NCI-H2227 (cell line): ENCODE results near the gene MASP1.
"Not testable (repeated sequence)": the region's sequence is repeated elsewhere in the genome, so short reads cannot be mapped to it uniquely, and the experiment has no call there.

ENCODE experiments used
- DNase-seq: peaks from one replicate; lab custom pipeline; 2025; ENCODE audit not compliant: unreplicated experiment; lab: John Stamatoyannopoulos, UW

MASP1 gene

GRCh38 chr3:187230011-187230410 is 61.5 kb downstream of the MASP1 start:
- no peak for DNase-seq

DNA sequence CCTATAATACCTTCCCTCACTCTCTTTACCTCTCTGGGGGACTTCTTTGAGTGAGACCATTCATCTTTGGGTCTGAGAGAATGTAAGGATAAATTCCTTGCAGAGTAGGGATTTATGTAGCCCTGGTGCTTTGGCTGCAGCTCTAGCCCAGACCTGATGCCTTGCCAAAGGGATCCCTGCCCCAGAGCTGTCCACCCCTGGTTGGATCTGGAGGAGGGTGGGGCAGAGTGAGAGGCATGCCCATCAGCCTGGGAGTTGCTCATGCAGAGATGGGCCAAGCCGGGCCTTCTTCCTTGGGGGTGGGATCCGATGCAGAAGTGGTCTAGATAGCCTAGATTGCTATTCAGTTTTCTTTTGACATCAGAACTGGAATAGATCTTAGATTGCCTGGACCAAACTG is 62.8 kb downstream of the MASP1 start:
- DNase-seq: no peak

- no peak for DNase-seq
These were observed 63.8 kb downstream of the MASP1 start for GRCh38 chr3:187227658-187228258.

- DNase-seq: no peak
These were observed 67.7 kb downstream of the MASP1 start for GRCh38 chr3:187223799-187224198.

DNA sequence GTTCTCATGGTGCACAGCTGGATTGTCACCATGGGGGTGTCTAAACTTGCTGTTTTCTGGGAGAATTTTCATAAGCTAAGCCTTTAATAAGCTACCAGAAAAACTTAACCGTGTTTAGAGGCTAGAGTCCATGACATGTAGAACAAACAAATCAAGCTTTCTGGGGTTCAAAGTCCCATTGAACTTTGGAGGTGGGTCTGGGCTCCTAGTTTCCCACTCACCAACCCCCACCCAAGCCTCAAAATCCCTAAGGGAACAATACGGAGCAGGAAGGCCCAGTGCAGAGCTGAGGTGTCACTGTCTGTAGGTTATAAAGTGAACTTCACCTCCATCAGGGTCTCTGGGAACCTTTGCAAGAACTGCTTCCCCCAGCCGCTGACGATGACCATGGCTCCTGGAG is 68.7 kb downstream of the MASP1 start:
- no peak for DNase-seq

DNA sequence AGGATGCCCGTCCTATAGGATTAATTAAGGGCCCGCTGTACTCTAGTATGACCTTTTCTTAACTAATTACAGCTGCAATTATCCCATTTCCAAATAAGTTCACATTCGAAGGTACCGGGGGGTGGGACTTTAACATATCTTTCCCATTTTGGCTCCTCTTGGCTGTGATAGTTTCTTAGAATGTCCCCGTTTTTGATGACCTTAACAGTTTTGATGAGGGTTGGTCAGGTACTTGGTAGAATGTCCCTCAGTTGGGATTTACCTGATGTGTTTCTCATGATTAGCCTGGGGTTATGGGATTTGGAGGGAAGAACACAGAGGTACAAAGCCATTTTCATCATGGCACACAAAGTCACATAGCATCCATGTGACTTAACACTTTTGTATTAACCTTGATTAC is 76.1 kb downstream of the MASP1 start:
- no peak for DNase-seq

GRCh38 chr3:187213616-187214015 is 77.9 kb downstream of the MASP1 start:
- no peak for DNase-seq

- no peak for DNase-seq
These were observed 78.8 kb downstream of the MASP1 start for GRCh38 chr3:187212705-187213104.

DNA sequence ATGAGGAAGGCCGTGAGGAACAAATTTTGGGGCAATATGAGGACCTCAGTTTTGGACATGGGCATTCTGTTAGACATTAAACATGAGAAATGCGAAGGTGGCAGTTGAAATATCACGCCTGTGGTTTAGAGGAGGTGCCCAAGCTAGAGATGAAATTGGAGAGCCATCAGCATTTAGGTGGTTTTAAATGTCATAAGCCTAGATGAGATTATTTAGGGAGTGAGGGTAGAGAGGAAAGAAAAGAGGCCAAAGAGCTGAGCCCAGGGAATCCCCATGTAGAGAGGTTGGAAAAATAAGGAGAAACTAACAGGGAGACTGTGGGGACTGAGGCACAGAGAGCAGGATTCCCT is 79.4 kb downstream of the MASP1 start:
- no peak for DNase-seq

- DNase-seq: no peak
These were observed 79.9 kb downstream of the MASP1 start for GRCh38 chr3:187211532-187212195.

GRCh38 chr3:187210545-187211327 is 80.8 kb downstream of the MASP1 start:
- DNase-seq: no peak

DNA sequence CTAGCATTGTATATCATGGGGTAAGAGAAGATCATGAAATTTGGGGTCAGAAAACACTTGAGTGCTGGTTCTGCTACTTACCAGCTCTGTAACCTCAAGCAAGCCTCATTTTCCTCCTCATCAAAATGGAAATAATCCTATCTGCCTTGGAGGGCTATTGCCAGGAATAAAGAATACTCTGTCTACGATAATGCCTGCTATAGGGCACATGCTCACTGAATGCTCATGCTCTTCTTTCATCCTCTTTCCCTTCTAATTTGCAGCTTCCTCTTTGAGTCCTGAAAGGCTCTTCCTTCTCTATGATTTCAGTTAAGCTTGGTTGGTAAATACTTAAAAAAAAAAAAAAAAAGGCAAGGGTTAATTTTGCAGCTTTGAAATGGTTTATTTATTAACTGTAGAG is 81.4 kb downstream of the MASP1 start:
- no peak for DNase-seq

GRCh38 chr3:187209491-187209890 is 82.0 kb downstream of the MASP1 start:
- DNase-seq: no peak

- peak; percentile 4 for DNase-seq
These were observed 83.4 kb downstream of the MASP1 start for GRCh38 chr3:187208159-187208558.

DNA sequence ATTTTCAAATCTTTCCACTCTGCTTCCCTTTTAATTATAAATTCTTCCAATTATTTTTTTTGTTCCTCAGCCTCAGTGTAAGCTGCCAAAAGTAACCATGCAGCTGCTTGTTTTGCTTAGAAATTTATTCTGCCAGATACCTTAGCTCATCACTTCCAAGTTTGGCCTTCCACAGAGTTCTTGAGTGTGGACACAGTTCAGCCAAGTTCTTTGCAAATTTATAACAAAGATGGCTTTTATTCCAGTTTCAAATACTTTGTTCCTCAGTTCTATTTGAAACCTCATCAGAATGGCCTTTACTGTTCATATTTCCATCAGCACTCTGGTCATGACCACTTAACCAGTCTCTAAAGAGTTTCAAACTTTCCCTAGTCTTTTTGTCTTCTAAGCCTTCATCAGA is 83.9 kb downstream of the MASP1 start:
- DNase-seq: no peak

DNA sequence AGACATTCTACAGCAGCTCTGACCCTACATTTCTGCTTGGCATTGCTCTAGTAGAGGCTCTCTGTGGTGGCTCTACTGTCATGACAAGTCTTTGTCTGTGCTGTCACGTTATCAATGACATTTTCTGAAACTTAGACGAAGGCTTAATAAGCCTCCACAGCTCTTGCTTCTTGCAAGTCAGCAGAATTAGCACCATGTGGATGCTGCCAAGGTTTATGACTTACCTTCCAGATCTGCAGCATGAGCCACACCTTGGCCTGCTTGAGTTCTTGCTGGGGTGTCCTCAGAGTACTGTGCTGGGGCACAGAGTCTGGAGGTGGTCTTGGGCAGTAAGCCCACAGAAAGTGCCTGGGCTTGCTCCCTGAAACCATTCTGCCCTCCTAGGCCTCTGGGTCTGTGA is 84.5 kb downstream of the MASP1 start:
- DNase-seq: no peak

DNA sequence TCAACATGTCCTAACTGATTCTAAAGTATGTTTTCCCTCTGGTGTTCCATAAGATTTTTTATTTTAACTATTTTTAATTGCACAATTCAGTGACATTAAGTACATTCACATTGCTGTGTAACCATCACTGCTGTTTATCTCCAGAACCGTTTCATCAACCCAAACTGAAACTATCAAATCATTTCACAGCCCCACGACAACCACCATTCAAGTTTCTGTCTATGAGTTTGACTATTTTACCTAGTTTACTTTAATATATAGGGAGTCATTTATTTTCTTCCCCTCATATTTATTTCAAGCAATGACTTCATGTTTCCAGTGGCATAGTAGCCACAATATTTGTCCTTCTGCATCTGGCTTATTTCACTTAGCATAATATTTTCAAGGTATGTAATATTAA is 85.9 kb downstream of the MASP1 start:
- no peak for DNase-seq

GRCh38 chr3:187199463-187200050 is 92.0 kb downstream of the MASP1 start:
- DNase-seq: not testable (repeated sequence)

DNA sequence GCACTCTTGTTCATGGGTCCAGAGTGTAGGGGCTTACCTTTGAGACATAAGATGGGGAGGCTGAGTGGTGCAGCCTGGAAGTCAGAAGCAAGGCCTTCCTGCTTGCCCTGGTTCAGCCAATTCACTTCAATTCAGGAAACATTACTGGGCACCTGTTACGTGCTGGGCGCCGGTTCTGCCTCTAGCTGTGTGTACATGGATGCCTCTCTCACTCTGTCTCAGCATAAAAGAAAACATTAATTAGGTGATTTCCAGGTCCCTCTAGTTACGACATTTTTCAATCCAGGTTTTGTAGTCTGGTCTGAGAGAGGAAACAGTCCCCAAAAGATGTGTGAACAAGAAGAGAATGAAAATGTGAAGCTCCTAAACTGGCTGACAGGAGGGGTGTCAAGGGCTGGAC is 93.0 kb downstream of the MASP1 start:
- no peak for DNase-seq

DNA sequence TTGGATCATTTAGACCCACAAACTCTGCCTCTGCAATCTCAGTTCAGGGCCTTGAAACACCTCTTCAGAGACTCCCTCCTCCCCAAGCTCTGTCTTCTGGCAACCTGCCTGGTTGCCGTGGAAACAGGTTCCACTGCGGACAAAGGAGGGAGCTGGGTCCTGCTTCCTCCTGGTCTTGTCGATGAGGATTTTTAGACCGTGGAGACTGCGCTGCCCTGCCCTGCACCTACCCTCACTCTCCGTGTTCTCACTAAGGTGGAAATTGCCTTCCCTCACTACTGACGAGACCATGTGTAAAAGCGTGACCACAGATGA is 94.2 kb downstream of the MASP1 start, which contains the start of gene RTP1:
RTP1 (plus strand) TSS at position 152 of the 315 bp plus-strand sequence; CDS start at position 182, 30 bp downstream.
- DNase-seq: peak; percentile 60

DNA sequence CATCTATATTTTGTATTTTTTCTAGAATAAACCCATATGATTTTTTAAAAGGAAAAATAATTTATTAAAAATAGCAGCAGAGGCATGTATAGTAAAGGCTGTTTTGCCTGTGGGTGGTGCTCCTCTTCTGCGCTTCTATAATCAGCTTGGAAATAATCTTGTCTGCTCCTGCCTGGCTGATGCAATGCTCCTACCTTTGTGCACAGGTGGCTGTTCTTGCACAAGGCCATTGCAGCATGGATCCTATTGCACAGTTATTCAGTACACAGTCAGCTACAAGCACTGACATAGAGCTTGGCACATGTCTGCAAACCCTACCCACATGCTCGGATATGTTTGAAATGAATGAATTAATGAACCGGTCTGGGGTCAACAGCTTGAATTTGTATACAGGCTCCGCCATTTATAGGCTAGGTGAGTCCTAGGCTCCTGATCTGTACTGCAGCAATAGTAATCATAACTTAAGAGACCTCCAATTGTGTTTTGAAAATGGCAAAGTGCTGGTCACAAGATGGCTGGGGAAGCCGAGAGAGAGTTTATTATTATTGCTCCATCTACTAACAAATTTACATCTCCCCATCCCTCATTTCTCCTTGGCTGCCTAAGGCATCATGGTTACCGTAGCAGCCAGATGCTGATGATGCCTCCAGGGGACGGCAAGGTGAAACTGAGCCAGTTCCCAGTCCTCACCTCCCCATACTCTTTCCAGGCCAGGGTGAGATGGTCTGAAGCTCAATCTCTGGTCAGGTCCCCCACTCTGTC is 94.8 kb downstream of the MASP1 start:
- DNase-seq: no peak
